HG03432 (cell line): ENCODE data around the gene INHBB.

Experiments
- ATAC-seq: cut with Tn5 transposase; IDR thresholded peaks from one replicate; pipeline ENCODE4 v1.9.1; 2021; ENCODE audit warnings: mild to moderate bottlenecking, moderate library complexity; ENCODE audit not compliant: unreplicated experiment

Gene INHBB

DNA sequence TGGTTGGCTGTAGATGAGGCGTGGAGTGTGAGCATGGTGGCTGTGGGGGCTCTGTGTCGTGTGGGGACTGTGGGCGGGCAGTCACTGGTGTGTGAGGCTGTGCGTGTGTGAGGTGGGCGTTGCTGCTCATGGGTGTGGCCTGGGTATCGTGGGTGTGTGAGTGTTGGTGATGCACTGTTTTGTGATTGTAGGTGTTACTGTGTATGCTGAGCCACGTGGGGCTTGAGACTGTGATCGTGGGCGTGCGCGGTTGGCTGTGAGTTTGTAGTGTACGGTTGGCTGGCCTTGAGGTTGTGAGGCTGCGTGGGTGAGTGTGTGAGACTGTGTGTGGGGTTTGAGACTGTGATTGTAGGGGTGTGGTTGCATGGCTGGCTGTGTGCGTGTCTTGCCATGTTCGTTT, 8.5 kb downstream of the INHBB start:
- ATAC-seq, result no peak

GRCh38 chr2:120354935-120355779, 9.2 kb downstream of the INHBB start:
- ATAC-seq, result no peak

DNA sequence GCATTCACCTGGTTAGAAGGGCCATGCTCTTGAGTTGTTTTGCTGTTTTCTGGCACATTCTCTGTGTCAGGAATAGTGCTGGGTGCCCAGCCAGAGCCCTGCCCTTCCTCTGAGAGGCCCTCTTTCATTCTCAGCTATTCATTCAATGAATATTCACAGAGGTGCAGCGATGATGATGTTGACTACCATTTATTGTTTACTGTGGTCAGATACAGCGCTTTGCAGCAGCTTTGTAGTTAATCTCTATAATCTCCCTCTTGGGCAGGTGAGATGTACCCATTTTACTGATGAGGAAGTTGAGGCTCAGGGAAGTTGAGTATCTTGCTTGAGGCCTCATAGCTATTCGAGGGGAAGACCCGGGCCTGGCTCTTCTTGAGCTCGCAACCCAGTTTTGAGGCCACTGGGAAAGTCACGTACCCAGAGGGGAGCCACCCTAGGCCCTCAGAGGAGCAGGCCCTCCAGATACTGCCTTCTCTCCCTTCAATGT, 9.9 kb downstream of the INHBB start:
- no peak for ATAC-seq

- no peak for ATAC-seq
These were observed 11.8 kb downstream of the INHBB start for GRCh38 chr2:120357768-120358167.

DNA sequence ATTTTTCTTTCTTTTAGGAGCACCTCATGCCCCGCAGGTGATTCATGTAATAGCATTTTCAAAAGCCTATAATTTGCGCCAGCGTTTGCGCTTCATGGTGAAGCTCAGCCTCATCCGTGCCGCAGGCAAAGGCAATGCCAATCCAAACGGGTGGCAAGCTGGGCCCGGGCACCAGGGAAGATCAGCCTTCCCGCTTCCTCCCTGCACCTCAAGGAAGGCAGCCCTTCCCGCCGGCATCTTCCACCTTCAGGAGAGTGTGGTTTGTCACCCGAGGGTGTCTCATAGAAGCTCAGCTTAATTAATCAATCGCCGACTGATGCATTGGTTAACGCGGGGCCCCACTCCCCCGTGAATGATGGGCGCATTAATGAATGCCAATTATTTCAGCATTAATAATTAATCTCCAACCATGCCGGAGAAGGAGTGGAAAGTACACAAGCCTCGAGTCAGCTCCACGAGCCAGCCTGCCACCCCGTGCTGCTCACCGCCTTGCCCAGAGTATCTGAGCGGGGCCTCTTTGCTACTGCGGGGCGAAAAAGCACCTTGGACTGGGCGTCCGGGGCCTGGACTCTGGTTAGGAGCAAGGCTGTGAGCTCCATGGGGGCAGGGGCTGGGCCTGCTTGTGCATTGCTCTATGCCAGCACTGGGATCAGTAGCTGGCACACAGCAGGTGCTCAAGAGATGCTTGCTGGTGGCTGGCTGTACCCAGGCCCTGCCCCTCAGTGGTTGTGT, 13.0 kb downstream of the INHBB start:
- ATAC-seq, result no peak

DNA sequence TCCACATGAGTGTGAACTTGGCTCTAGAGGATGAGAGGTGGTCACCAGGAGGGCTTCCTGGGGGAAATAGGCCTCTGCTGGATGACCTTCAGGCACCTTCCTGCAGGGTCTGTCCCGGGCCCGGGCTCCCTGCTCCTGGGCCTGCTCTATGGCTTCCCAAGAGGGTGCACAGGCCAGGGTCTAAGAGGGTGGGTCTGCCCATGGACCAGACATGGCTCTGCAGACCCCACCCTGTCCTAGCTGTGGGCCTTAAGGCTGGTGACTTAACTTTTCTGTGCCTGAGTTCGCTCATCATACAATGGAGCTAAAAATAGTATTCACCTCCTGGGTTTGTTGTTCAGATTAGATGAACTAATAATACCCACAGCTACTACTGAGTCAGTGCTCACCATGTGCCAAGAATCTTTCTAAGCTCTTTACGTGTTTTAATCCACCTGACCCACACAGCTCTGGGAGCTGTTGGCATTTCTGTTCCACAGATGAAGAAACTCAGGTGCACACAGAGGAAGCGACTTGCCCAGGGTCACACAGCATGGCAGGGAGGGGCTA, 14.4 kb downstream of the INHBB start:
- no peak for ATAC-seq

- no peak for ATAC-seq
These were observed 17.0 kb downstream of the INHBB start for GRCh38 chr2:120362926-120363325.

- ATAC-seq, result no peak
These were observed 19.4 kb downstream of the INHBB start for GRCh38 chr2:120365236-120365793.

DNA sequence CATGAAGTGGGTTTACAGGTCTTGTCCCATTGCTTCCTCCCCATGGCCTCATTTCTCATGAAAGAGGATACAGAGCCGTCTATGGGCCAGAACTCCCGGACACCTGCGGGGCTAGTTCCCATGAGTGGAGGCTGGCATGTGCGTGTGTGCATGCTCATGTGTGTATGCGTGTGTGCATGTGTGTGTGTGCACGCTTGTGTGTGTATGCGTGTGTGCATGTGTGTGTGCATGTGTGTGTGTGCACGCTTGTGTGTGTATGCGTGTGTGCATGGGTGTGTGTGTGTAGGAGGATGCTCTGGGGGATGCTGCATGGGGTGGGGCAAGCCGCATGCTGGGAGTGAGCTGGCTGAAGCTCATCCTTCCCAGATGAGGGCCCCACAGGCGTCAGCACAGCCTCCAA, 20.8 kb downstream of the INHBB start:
- ATAC-seq, result no peak

GRCh38 chr2:120367221-120367620, 21.3 kb downstream of the INHBB start:
- ATAC-seq, result no peak

- no peak for ATAC-seq
These were observed 21.7 kb downstream of the INHBB start for GRCh38 chr2:120367649-120368048.

DNA sequence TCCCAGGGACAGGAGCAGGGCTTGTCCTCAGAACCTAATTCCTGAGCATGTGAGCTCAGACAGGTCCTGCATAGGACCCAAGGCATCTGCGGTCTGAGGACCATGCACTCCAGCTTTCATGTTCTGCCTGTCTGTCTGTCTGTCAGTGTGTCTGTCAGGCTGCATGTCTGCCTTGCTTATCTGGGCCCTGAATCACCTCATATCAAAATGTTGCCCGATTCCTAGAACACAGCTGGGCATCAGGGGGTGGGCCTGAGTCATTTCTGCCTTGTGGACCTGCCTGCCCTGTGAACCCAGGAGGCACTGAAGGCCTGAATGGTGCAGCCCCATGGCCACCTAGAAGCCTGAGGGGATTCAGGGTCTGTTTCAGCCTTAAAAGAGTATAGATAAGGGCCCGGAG, 22.1 kb downstream of the INHBB start:
- no peak for ATAC-seq

- ATAC-seq, result no peak
These were observed 23.3 kb downstream of the INHBB start for GRCh38 chr2:120369250-120369649.

DNA sequence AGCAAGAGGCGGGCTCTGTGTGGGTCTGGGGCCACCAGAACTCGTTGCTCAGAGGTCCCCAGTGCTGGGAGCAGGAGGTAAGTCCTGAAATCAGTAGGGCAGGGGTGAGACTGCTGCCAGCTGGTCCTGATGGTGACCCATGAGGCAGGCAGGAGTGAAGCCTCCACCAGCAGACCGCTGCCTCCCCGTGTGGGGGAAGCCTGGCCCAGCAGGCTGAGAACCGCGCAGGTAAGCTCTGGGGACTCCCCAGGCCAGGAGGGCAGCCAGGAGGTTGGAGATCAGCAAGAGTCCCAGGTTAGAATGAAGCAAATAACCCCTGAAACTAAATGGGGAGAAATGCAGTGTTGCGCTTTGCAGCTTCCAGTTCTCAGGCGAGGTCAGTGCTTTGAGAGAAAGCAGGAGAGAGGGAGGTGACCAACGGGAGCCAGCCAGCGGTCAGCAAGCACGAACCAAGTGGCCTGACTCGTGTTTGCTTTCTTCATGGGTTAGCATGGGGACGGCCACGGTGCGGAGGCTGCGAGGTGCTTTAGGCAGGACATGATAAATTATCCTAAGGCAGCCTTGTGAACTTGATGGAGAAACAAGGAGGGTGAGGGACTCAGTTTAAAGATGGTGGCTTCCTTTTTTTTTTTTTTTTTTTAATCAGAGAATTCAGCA, 26.2 kb downstream of the INHBB start:
- no peak for ATAC-seq

DNA sequence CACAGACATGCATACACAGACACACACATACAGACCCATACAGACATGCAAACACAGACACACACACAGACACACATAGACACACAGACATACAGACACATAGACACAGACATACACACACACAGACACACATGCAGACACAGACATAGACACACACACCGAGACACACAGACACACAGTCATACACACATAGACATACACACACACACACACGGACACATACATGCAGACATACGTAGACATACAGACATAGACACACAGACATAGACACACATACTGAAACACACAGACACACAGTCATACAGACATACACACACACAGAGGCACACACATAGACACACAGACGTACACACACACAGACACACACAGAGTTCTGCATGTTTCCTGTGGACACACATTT, 26.9 kb downstream of the INHBB start:
- ATAC-seq, result no peak

DNA sequence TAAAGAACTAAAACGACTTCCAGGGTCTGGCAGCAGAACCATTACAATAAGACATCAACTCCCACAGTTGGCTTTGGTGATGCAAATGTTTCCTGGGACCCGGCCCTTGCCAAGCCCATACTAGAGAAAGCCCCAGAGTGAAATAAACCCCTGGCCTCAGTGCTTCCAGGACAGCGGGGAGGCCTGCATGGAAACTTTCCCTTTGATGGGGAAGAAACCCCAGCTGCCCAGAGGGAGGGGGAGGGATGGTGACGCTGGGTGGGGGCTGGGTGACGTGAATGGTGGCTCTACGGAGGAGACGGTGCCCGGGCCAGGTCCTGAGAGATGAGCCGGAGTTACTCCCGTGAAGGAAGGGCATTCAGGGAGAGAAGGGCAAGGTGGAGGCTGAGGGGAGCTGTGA, 27.5 kb downstream of the INHBB start:
- no peak for ATAC-seq

DNA sequence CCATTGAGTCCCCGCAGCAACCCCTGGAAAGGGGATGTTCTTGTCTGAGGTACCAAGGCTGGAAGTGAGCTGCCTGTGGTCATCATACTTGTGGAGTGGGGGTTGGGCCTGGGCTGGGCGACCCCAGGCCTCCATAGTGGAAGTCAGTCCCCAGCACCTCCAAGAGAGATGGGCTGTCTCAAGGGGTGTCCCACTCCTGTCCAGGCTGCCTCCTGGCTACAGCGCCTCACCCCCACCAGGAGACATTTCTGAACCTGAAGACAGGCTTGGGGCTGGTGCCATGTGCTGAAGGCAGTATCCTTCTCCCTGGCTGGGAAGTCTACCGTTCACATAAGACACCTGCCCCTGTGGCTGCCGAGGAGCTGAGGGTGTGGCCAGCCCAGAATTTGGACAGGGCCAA, 28.9 kb downstream of the INHBB start:
- ATAC-seq, result no peak

DNA sequence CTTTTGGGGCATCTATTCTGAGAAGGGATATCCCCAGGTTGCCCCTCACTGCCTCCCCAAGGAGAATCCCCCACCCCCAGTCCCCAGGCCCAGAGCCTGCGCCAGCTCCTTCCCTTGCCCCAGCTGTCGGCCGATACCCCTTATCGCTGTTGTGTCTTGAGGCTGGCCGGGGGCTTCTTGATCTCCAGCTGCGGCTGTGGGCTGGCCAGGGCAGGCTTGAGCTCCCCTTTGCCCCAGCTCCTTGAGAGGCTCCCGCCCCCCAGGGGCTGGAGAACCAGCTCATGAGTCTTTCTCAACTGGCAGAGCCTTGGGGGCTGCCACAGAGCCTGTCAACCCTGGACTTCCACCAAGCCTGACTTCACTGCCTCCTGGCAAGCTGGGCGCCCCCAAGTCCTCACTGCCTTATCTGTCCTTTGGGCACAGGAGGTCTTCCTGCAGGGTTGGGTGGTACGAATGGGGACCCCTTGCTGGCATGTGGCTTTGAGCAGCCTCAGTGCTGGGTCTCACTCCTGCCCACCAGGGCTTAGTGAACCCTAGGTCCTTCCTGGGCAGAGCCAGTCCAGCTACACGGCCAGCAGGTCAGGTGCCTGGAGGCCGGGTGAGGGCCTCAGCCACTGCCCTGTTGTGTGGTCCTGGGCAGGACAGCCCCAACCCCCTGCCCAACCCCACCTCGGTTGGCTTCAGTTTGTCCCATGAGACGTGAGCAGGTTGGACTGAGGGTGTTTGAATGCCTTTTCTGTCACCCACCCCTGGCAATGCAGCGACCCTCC, 29.5 kb downstream of the INHBB start:
- ATAC-seq, result no peak

DNA sequence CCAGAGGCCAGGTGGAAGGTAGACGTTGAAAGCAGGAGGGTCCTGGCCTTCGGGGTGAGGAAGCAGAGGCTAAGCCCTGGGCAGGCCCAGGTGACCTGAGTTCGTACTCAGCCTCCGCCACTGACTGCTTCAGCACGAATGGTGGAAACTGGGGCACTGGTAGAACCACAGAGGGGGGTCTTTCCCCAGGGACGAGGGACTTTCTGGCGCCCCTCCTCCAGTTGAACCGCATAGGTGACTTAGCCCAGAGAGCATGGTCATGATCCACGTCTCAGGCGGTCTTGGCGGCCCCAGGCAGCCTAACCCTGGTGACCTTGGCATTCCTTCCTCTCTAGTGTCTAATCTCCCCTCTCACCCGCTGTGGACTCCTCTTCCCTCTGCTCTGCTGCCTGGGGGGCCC, 30.2 kb downstream of the INHBB start:
- ATAC-seq, result no peak
